GM21515 (cell line): ENCODE data around the gene USP49.
"Not testable (repeated sequence)": the region's sequence is repeated elsewhere in the genome, so short reads cannot be mapped to it uniquely, and the experiment has no call there.

ENCODE experiments used
- ATAC-seq: cut with Tn5 transposase; IDR thresholded peaks from one replicate; pipeline ENCODE4 v1.9.1; 2021; ENCODE audit not compliant: unreplicated experiment

USP49 gene

GRCh38 chr6:41783106-41783780 lies 111.9 kb downstream of the USP49 start:
- no peak for ATAC-seq

DNA sequence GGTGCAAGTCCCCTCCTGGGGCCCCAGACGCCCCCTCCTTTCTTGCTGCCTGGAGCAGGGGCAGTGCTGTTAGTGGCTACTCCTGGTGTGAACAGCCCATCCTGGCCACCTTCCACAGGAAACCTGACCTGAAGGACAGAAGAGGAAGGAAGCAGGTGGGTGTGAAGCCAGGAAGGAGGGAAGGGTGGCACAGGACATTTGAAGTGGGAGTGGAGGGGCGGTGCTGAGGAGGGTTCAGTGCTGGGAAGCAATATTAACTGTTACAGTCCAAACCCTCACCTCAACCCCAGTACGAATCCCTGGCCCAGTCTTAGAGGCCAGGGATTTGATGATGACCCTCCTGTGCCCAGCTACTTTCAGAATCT lies 113.8 kb downstream of the USP49 start:
- ATAC-seq, result no peak

DNA sequence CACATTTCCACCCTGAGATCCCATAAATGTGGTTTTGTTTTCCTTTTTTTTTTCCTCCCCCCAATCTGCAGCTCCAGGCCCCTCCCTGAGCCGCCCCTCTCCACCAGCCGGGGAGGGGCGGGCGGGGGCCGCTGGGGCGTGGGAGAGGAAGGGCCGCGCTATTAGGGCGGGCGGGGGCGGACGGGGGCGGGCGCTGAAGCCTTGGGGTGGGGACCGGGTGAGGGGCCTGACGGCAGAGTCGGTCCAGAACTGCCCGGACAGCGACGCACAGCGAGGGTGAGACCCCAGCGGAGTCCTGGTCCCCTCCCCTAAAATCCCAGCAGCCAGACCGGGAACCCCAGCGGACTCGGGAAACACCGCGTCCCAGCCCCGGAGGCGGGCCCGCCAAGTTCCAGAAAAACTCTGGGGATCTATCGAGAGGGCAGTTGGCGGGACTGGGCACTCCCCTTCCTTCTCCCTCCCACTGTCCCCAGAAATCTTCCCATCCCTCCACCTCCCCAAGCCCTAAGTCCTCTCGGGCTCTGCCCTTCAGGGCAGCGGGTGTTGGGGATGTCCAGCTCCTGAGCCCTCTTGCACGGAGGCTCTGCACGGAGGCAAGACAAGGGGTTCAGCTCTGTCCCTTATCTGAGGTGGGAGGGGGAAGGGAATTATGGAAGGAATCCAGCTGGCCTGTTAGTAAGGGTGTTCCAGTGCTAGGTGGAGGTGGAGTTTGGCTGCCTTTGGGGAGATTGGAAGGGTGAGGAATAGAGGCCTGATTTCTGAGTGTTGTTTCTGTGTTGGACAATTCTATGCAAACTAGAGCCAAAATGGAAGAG lies 114.4 kb downstream of the USP49 start, which contains the start of gene PRICKLE4:
Gene PRICKLE4 (plus strand): TSS at position 232 of the 815 bp plus-strand sequence. CDS start 2,692 bp downstream, outside the sequence.
- no peak for ATAC-seq

- ATAC-seq, result peak; percentile 86
Observed at GRCh38 chr6:41779788-41780550, 115.2 kb downstream of the USP49 start, which contains the start of gene FRS3. FRS3 (minus strand) TSS chr6:41779900; CDS start chr6:41776987, 2,913 bp downstream.

GRCh38 chr6:41779336-41779735 lies 115.8 kb downstream of the USP49 start:
- peak; percentile 2 for ATAC-seq

DNA sequence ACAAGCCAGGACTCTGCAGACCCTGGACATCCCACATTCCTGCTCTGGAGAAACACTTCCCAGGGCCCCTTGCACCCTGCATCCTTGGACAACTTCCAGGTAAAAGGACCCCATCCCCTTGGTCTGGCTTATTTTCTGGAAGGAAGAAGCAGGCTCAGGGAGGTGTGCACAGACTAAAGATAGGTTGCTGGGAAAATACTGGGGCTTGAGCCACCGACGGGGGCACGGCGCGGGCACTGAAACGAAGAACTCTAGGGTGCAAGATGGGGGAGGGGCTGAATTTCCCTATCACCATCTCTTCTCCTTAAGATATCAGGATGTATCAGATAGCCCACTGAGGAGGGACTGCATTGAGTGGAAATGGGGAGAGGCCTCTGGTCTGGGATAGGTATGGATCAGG lies 116.3 kb downstream of the USP49 start:
- no peak for ATAC-seq

- no peak for ATAC-seq
Observed at GRCh38 chr6:41777551-41778285, 117.5 kb downstream of the USP49 start.

GRCh38 chr6:41775293-41775882 lies 119.8 kb downstream of the USP49 start:
- no peak for ATAC-seq

- ATAC-seq, result no peak
Observed at GRCh38 chr6:41774841-41775240, 120.3 kb downstream of the USP49 start.

DNA sequence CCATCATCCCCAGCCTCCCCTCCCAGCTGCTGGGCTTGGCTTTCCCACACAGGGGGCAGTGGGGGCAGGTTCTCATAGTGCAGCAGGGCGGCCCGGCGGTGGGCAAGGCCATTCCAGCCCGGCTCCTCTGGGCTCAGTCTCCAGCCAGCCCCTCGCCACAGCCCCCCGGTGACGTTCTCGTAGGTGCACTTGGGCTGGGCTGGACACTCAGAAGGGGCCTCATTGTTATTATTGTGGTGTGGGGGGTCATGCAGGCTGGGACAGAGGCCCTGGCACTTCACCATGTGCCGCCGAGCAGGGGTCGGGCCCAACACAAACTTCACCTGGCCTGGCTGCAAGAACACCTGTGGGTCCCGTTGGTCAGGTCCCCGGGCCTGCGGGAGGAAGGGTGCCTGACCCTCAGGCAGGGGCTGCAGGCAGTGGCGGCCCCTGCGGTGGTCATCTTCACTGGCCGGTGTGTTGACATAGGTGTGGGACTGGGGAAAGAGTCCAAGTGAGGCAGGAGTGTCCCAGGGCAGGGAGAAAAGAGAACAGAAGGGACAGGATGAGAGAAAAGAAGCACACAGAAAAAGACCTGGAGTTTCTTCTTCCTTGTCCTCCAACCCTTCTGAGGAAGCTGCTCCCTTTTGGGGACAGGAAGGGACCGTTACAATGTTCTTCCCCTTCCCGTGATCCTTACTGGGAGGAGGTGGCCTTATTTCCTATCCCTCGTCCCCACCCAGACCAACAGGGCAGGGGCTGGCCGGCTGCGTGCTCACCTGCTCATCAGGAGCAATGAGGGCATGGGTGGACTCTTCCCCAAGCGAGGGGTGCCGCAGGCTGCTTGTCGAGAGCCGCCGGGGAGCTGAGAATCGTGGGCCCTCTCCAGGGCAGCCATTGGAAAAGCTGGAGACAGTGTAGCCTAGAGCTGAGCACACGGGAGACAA lies 123.9 kb downstream of the USP49 start:
- ATAC-seq, result no peak

DNA sequence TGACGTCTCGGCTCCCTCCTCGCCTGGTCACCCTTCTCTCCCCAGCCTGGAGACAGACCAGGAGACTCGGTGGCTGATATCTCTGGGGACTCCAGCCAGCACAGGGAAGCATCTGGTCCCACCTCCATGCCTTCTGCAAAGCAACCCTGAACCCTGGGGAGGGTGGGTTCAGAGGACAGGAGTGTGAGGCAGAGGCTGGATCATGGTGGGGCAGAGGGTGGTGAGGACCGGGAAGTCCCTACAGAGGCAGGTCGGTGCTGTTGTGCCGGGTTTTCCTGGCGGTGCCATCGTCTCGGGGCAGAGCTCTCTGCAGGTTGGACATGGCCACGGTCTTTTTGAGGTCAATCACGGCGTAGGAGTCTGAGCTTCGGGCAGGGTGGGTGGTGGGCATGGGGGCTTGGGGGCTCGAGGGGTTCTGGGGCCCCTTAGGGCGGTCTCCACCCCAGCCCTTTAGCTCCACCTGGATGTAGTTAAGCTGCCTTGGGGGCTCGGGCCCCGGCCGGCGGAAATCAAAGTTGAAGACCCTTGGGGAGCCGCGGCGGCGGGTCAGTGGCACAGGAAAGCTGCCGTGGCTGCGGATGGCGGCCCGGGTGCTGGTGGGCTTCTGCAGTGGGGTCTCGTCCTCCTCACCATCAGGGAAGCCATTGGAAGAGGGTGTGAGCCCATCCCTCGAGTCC lies 124.7 kb downstream of the USP49 start:
- ATAC-seq, result no peak

DNA sequence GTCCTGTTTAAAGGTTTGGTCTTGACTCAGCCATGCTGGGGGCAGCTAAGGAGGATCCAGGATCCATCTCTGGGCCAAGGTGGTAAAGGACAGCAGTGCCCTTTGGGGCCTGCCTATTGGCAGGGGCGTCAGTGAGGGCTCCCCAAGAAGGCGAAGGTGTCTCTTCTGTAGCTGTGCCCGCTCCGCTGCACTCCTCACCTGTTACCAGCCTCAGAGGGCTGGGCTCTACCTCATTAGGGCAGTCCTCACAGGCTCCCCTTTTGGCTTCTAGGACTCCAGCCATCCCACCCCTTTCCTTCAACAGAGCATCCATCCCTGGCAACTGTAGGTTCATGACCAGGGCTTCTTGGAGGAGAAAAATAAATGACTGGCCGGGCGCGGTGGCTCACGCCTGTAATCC lies 125.8 kb downstream of the USP49 start:
- no peak for ATAC-seq

DNA sequence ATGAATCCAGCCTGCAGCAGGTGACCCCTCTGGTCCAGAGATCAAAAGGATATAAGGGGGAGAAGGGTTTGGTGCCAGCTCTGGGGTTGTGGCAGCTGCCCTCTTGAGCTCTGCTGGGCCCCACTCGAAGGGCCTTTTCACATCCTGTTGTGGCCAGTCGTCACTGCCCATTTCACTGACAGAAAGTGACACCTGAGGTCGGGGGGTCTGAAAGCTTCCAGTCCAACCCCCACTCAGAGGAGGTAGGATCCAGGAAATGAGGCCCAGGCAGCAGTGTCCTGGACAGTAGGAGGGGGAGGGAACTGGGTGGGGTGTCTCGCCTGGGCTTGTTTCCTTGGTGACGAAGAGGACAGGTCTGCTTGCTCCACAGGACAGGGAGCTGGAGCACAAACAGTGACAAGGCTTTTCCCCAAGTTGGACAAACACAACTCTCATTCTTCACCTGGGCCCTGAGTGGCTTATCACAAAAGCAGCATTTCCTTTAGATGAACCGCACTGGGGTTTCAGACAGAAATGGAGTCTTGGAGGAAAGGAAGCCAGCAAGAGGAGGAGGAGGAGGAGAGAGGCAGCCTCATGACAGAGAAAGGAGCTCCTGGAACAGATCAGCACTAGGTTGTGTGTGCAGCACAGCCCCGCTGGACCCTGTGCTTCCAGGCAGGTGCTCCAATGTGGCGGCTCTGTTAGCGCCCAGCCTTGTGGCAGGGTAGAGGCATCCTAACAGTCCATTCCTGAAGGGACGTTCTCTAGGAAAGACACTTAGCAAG lies 126.4 kb downstream of the USP49 start:
- ATAC-seq, result no peak

DNA sequence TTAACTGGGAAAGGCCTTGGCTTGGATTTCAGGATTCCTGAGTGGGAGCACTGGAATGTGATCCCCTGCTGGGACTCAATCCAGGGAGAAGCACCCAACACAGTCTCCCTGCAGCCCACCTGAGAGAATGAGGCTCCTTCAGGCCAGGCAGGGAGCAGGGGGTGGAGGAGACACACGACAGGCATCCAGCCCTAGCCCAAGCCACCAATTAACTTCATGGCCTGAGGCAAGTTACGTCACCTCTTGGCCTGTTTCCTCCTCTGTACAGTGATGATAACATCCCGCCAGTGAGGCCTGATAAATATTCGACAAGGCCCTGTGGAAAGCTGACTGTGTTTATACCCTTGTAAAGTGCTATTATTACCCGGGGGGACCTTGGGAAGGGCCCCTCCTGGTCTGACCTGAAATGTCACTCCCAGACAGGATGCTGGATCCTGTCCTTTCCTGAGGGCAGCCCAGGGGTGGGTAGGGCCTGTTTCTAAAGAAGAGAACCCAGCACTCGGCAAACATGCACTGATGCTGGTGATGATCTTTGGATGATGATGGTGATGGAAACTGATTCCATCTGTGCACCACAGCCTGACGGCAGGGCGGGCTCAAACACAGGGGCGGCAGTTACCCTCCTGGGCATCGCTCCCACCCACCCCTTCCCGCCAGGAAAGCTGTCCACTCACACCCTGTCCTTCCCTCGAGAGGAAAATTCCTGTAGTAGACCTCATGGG lies 127.9 kb downstream of the USP49 start:
- ATAC-seq, result no peak

DNA sequence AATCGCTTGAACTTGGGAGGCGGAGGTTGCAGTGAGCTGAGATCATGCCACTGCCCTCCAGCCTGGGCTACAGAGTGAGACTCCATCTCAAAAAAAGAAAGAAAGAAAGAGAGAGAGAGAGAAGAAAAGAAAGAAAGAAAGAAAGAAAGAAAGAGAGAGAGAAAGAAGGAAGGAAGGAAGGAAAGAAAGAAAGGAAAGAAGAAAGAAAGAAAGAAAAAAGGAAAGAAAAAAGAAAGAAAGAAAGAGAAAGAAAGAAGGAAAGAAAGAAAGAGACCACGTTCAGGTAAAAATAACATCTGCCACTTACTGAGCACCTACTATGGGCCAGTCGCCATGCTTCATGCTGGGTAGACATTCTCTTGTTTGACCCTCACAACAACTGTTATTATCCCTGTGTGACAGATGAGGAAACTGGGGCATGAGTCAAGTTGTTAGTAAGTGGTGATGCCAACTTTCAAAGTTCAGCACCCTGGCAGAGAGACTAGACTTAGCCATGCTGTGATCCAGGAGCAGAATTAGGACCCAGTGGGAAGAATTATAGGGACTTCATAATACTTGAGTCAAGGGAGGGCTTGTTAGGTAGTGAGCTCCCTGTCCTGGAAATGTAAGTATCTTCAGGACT lies 129.0 kb downstream of the USP49 start:
- not testable (repeated sequence) for ATAC-seq

DNA sequence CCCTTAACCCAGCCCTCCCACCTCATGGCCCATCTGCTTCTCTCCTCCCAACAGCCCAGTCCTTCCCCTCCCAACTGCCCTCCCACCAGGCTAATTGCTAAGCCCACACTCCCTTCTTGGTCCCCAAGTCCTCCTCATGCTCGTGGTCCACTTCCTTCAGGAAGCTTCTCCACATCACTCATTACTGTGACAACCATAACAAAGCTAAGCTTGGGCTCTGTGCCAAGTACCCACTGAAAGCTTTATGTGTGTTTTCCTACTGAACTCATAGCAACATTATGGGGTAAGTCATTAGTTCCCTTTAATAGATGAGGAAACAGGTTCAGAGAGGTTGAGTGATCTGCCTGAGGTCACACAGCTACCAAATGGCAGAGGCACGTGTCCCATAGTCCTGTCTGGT lies 131.7 kb downstream of the USP49 start:
- ATAC-seq, result no peak
